ENCODE results near the gene CPEB4. TPM values are rescaled to one million over a fixed set of nuclear protein-coding genes. Genes with fewer than 3 reads are reported as not detected.
A peak's percentile ranks its signal among the peaks of the same experiment; 100 is the strongest.

The CPEB4 gene
- total and polyA plus RNA-seq, 4 donors = 14.3 to 113 (median 32.1) TPM

DNA sequence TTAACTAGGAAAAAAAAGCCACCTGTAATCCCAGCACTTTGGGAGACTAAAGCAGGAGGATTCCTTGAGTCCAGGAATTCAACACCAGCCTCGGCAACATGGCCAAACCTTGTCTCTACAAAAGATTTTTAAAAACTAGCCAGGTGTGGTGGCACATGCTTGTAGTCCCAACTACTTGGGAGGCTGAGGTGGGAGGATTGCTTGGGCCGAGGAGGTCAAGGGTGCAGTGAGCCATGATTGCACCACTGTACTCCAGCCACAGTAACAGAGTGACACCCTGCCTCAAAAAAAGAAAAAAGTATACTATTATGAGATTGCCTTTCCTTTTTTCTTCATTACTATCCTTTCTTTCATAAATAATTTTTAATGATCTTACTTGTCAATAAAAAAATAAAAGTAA lies 45.8 kb downstream of the CPEB4 start:
- H3K9me3 ChIP-seq (ENCODE audit: control insufficient read depth in 4 of 4, low read length in 3 of 4) = no peaks in the 10 kb centered on the region
- H3K4me1 ChIP-seq (ENCODE audit: control insufficient read depth in 4 of 4, insufficient read depth in 4 of 4, low read length in 3 of 4) = peaks cover 6 to 20% (median 13%) of the 10 kb centered on the region in 4 donors
- no peaks in the 10 kb centered on the region for H3K27me3 ChIP-seq (ENCODE audit: control insufficient read depth in 4 of 4, insufficient read depth in 4 of 4, low read length in 3 of 4)
- H3K9ac ChIP-seq (ENCODE audit: low read depth in 1 of 2, low read length in 2 of 2) = no peak overlapping the region
- WGBS = 98% methylated on average over 2 of the region's 2 CpGs
- no peak overlapping the region for H3K4me3 ChIP-seq (ENCODE audit: low read depth in 1 of 3, low read length in 3 of 3)
- TF ChIP-seq RXRA (IDR thresholded peaks at IDR 0.05) = no peak
- no peak for TF ChIP-seq ATF3 (IDR thresholded peaks at IDR 0.05)
- no peak for TF ChIP-seq TAF1 (conservative IDR thresholded peaks at IDR 0.05)
- no peak for TF ChIP-seq EGR1 (IDR thresholded peaks at IDR 0.05; ENCODE audit: low read depth in 2 of 2)
- TF ChIP-seq, protein P1, sequence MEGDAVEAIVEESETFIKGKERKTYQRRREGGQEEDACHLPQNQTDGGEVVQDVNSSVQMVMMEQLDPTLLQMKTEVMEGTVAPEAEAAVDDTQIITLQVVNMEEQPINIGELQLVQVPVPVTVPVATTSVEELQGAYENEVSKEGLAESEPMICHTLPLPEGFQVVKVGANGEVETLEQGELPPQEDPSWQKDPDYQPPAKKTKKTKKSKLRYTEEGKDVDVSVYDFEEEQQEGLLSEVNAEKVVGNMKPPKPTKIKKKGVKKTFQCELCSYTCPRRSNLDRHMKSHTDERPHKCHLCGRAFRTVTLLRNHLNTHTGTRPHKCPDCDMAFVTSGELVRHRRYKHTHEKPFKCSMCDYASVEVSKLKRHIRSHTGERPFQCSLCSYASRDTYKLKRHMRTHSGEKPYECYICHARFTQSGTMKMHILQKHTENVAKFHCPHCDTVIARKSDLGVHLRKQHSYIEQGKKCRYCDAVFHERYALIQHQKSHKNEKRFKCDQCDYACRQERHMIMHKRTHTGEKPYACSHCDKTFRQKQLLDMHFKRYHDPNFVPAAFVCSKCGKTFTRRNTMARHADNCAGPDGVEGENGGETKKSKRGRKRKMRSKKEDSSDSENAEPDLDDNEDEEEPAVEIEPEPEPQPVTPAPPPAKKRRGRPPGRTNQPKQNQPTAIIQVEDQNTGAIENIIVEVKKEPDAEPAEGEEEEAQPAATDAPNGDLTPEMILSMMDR (IDR thresholded peaks at IDR 0.05; ENCODE audit: low read depth, low read length, missing input control) = no peak
- no peak for TF ChIP-seq FOXA1 (IDR thresholded peaks at IDR 0.05)
- no peak for TF ChIP-seq REST (IDR thresholded peaks at IDR 0.05)
- TF ChIP-seq FOXA2 (IDR thresholded peaks at IDR 0.05) = no peak
- no peak for TF ChIP-seq RAD21 (IDR thresholded peaks at IDR 0.05)
- no peak for TF ChIP-seq MAX (IDR thresholded peaks at IDR 0.05)
- TF ChIP-seq GABPA (IDR thresholded peaks at IDR 0.05 in 1 of 2, conservative IDR thresholded peaks at IDR 0.05 in 1 of 2) = no peak
- TF ChIP-seq NR2F2 (IDR thresholded peaks at IDR 0.05) = no peak
- no peak for TF ChIP-seq HNF4A (conservative IDR thresholded peaks at IDR 0.05)
- no peak for TF ChIP-seq JUND (IDR thresholded peaks at IDR 0.05)
- no peak for TF ChIP-seq ZBTB33 (IDR thresholded peaks at IDR 0.05)
- peak overlapping the region in 1 of 2 donors; percentile 80 for H3K27ac ChIP-seq (ENCODE audit: low read depth in 1 of 2, low read length in 2 of 2)
- H3K36me3 ChIP-seq (ENCODE audit: control insufficient read depth in 4 of 4, insufficient read depth in 3 of 4, low read depth in 1 of 4, low read length in 3 of 4) = no peaks in the 10 kb centered on the region
- no peak for DNase-seq (ENCODE audit: low spot score)

DNA sequence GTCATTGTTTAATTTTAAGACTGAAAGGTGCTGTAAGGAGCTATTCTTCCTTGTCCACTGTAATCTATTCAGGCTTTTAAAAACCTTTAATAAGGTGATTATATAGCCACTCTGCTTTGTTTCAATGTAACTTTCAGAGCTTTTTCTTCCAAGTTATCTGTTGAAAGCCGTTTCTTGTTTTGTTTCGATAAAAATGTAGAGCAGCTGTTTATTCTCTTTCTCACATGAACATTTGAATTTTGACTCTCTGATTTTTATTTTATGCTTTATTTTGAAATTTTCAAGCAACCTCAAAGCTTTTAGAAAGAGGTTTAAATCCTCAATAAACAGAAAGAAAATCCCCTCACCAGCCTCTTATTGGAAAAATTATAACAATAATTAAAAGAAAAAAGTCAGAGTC lies 47.2 kb downstream of the CPEB4 start:
- H3K27ac ChIP-seq (ENCODE audit: low read depth in 1 of 2, low read length in 2 of 2) = no peak overlapping the region
- TF ChIP-seq RXRA (IDR thresholded peaks at IDR 0.05) (no peak), EGR1 (IDR thresholded peaks at IDR 0.05; ENCODE audit: low read depth in 2 of 2) (no peak), HNF4A (conservative IDR thresholded peaks at IDR 0.05) (no peak), TAF1 (conservative IDR thresholded peaks at IDR 0.05) (no peak), REST (IDR thresholded peaks at IDR 0.05) (no peak), ZBTB33 (IDR thresholded peaks at IDR 0.05) (no peak)
- TF ChIP-seq, protein P1 (IDR thresholded peaks at IDR 0.05; ENCODE audit: low read depth, low read length, missing input control) = no peak

More for the DNA sequence above, 47.2 kb downstream of the CPEB4 start:
- WGBS = 93% methylated on average over 2 of the region's 2 CpGs
- peaks cover 9 to 25% (median 15%) of the 10 kb centered on the region in 4 donors for H3K4me1 ChIP-seq (ENCODE audit: control insufficient read depth in 4 of 4, insufficient read depth in 4 of 4, low read length in 3 of 4)
- DNase-seq (ENCODE audit: low spot score) = no peak
- no peak overlapping the region for H3K4me3 ChIP-seq (ENCODE audit: low read depth in 1 of 3, low read length in 3 of 3)
- H3K36me3 ChIP-seq (ENCODE audit: control insufficient read depth in 4 of 4, insufficient read depth in 3 of 4, low read depth in 1 of 4, low read length in 3 of 4) = no peaks in the 10 kb centered on the region
- no peaks in the 10 kb centered on the region for H3K27me3 ChIP-seq (ENCODE audit: control insufficient read depth in 4 of 4, insufficient read depth in 4 of 4, low read length in 3 of 4)
- H3K9ac ChIP-seq (ENCODE audit: low read depth in 1 of 2, low read length in 2 of 2) = no peak overlapping the region
- no peaks in the 10 kb centered on the region for H3K9me3 ChIP-seq (ENCODE audit: control insufficient read depth in 4 of 4, low read length in 3 of 4)
